GF-D8 (cell line): ENCODE data around the gene CCDC170.
"Not testable (repeated sequence)": the region's sequence is repeated elsewhere in the genome, so short reads cannot be mapped to it uniquely, and the experiment has no call there.

Experiments
- DNase-seq: peaks from one replicate; lab custom pipeline; 2025; lab: John Stamatoyannopoulos, UW

CCDC170 gene

GRCh38 chr6:151493804-151494234 lies at the start of gene CCDC170:
Gene CCDC170 (plus strand): TSS chr6:151494017. CDS start chr6:151494129, 112 bp downstream.
- DNase-seq = peak; percentile 33

- no peak for DNase-seq
Measured at GRCh38 chr6:151445482-151445881, 48.3 kb upstream of the CCDC170 start.

GRCh38 chr6:151447237-151447636 lies 46.6 kb upstream of the CCDC170 start:
- DNase-seq = no peak

GRCh38 chr6:151448623-151449022 lies 45.2 kb upstream of the CCDC170 start:
- no peak for DNase-seq

- DNase-seq = not testable (repeated sequence)
Measured at GRCh38 chr6:151450928-151451327, 42.9 kb upstream of the CCDC170 start.

GRCh38 chr6:151451417-151451949 lies 42.3 kb upstream of the CCDC170 start:
- DNase-seq = no peak

GRCh38 chr6:151451950-151452749 lies 41.7 kb upstream of the CCDC170 start, which contains the start of gene RMND1:
Gene RMND1 (minus strand): TSS chr6:151452126. CDS start chr6:151445811, 6,315 bp downstream.
- DNase-seq = peak; percentile 100

- DNase-seq = no peak
Measured at GRCh38 chr6:151452750-151453427, 40.9 kb upstream of the CCDC170 start.

- not testable (repeated sequence) for DNase-seq
Measured at GRCh38 chr6:151455751-151456398, 37.9 kb upstream of the CCDC170 start.

- no peak for DNase-seq
Measured at GRCh38 chr6:151461673-151462072, 32.1 kb upstream of the CCDC170 start.

GRCh38 chr6:151464702-151465101 lies 29.1 kb upstream of the CCDC170 start:
- no peak for DNase-seq

GRCh38 chr6:151475653-151476523 lies 17.9 kb upstream of the CCDC170 start:
- DNase-seq = no peak

GRCh38 chr6:151477726-151478125 lies 16.1 kb upstream of the CCDC170 start:
- DNase-seq = no peak

- no peak for DNase-seq
Measured at GRCh38 chr6:151478670-151479069, 15.1 kb upstream of the CCDC170 start.

GRCh38 chr6:151481786-151482185 lies 12.0 kb upstream of the CCDC170 start:
- DNase-seq = peak; percentile 89

GRCh38 chr6:151482290-151482689 lies 11.5 kb upstream of the CCDC170 start:
- DNase-seq = peak; percentile 22

GRCh38 chr6:151483994-151484393 lies 9.8 kb upstream of the CCDC170 start:
- no peak for DNase-seq

- DNase-seq = no peak
Measured at GRCh38 chr6:151488226-151488625, 5.6 kb upstream of the CCDC170 start.

GRCh38 chr6:151490996-151491395 lies 2.8 kb upstream of the CCDC170 start:
- no peak for DNase-seq

- DNase-seq = peak; percentile 33
Measured at GRCh38 chr6:151493161-151493803, 535 bp upstream of the CCDC170 start.
